NCI-H526 (cell line): ENCODE data around the gene SPTBN1.
A peak's percentile ranks its signal among the peaks of the same experiment; 100 is the strongest.
"Not testable (repeated sequence)": the region's sequence is repeated elsewhere in the genome, so short reads cannot be mapped to it uniquely, and the experiment has no call there.

ENCODE experiments used
- DNase-seq, 2 experiments: peaks; one replicate each; lab custom pipeline; 2025; lab: John Stamatoyannopoulos, UW

The SPTBN1 gene

DNA sequence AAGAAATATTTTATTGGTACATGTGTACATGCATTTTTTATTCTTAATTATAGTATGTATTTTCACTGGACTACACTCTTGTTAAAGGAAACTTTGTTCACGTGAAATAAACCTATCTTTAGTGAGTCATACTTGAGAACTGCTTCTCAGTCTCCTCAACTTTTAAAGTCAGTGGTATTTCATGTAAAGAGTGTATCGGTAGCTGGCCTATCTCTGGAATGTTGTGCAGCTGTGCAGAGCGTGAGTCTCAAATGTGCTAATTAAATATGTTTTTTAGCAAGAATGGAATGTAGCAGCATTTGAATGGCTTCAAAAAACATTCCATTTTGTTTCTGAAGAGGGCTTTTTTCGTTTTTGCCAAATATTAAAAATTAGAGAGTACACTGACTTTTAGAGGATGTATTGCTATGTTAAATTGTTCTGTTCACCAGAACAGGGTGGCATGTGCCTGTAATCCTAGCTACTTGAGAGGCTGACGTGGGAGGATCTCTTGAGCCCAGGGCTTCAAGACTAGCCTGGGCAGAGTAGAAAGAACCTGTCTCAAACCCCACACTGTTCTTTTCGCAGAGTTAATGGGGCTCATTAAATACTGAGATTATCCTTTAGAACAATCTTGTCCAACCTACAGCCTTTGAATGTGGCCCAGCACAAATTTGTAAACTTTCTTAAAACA is 14.3 kb downstream of the SPTBN1 start:
- no peak for DNase-seq

DNA sequence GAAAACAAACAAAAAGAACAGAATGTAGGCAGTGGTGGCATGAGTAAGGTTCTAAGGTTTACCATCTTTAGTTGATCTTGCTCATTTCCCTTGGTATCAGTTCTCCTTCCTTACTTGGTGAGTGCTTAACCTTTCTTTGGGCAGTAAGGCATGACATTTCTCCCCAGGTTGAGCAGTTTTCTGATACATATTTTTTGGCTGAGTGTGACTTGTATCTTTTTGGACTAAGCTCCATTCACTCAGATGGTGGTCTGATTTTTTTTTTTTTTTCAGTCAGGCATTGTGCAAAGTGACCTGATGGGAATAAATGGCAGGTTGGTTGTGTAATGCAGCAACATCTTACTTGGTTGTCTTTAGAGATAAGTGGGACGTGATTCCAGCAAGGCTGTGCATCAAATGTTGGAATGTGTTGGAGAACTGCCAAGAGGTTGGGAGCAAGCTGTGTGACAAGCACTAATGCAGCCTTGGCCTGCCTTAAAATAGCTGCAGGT is 15.1 kb downstream of the SPTBN1 start:
- DNase-seq = peak in 1 of 2 experiments; percentile 10

DNA sequence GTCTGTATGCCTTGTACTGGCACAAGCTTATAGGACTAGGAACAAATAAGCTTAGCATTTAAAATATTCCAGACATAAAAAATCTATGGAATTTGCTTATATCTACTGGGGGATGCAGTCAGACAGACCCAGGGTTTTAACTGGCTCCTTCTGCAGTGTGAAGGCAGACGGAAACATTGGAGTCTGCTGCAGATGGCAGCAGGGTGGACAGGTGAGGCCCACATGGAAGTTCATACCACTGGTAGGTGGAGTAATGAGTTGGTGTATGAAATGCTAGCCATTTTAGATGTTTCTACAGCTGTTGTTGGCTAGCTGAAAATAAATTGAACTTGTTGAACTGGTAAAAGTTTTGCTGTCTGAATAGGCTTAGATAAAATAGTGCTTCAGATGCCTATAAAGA is 17.7 kb downstream of the SPTBN1 start:
- DNase-seq = no peak

DNA sequence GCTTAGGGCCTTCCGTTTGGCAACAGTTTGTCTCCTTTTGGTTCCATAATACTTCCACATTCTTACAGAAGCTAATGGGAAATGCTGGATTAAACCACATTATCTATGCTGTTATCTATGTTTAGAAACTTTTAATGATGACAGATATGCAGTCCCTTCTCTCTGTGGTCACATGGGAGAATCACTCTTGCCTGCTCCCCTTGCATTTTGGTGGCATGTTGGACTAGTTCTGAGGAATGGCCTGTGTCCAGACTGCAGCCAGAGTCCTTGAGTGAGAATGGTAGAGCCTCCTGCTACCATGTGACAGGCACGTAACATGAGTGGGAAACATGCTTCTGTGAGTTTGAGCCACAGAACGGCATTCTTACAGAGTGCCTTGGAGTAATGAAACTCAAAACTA is 19.2 kb downstream of the SPTBN1 start:
- no peak for DNase-seq

DNA sequence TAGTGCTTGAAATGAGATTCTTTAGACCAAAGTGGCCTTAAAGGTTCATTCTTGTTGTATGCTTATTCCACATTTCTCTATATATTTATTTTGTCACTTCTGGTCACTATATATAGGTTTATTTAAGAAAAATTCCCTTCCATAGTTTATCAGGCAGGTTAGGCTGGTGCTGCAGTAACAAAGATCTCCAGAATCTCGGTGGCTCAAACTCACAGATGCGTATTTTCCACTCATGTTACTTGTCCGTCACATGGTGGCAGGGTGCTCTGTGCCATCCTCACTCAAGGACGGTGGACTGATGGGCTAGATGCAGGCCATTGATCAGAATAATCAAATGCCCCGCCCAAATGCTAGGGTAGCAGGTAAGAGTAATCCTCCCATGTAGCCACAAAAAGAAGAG is 19.8 kb downstream of the SPTBN1 start:
- DNase-seq = no peak

DNA sequence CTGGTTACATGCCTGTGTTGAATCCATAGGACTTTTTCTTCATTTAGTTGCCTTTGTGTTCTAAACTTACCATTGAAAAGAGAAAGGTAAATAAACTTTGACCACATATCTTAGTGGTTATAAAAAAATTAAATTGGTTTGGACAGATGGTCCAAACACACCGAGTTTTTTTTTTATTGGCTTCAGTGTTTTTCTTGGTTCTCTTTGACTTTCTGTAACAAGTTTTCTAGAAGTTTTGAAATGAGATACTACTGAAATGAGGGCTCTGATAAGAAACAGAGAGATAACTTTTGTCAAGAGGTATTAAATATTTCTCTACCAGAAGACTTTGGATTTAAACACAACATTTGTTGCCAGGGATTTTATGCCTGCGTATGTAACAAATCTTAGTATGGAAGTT is 20.7 kb downstream of the SPTBN1 start:
- DNase-seq = no peak

DNA sequence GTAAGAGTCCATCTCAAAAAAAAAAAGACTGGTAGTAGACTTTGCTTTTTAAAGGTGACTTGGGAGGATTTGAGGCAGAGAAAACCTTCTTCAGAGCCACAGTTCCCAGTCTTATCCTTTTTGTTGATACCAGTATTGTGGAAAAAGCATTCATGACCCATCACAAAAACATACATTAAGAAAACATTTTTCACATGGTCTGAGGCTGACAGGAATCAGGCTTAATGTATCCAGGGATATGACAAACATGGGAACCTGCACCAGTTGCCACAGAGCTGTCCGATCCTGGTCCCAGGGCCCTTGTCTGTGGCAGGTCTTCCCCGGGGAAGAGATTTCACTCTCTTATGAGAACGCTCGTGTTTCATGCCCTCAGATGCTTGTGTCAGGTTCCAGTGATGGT is 21.8 kb downstream of the SPTBN1 start:
- no peak for DNase-seq

DNA sequence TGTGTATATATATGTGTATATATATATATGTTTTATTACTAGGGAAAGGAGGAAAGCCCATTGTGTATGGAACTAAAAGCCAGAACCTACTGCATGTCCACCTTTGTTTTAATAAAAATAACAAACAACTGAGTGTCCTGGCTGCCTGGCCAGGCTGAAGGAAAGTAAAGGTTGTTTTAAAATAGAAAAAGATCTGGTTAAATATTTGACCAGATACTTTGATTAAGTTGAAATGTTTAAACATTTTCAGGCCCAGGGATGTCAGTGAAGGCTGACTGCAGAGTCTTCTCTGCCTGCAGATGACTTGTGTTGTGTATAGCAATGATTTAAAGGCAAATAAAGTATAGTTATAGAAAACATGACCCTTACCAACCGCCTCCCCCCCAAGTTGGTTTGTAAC is 22.8 kb downstream of the SPTBN1 start:
- no peak for DNase-seq

DNA sequence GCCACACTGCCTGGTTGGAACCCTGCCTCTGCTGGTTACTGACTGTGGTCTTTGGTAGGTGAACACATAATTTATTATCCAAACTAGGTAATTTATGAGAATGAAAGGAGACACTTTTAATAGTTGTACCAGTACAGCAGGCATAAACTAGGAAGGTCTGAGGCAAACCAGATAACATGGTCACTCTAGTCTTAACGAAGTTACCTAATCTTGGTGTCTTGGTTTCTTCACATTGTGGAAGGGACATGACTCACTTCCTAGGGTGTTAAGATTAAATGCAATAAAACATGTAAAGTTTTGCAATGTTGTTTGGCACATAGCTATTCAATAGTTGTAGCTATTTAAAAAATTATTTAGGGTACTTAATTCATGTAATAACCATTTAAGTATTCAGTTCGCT is 23.3 kb downstream of the SPTBN1 start:
- DNase-seq = no peak

DNA sequence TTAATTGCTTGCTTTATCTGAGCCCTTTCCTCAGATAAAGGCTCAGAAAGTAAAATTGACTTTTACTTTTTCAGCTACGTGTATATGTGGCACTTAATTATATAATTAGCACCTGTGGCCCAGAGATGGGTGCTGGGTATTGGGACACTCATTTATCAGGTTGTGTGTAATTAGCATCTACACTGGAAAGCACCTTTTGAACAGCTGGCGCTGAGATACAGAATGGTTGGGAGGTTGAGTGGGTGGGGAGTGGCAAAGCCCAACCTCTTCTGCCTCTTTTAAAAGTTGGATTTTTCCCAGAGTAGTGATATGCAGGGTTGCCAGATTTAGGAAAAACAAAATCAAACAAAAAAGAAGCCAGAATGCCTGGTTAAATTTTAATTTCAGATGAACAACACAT is 23.9 kb downstream of the SPTBN1 start:
- no peak for DNase-seq

DNA sequence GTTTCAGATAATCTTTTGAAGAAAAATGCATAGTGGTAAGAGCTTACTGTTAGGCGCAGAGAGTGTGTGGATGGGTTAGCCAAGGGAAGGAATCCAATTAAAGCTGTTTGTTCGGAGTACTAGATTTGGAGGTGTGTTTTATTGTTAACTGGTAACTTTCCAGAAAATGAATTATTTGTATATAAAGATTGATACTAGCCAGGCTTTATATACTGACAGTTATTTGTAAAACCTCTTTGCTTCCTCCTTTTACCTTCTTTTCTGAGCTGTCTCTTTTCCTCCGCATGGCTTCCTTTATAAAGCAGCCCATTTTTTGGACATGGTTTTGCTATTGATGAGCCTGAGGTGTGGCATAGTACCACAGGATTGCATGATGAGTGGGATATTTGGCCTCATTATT is 25.6 kb downstream of the SPTBN1 start:
- DNase-seq = no peak

DNA sequence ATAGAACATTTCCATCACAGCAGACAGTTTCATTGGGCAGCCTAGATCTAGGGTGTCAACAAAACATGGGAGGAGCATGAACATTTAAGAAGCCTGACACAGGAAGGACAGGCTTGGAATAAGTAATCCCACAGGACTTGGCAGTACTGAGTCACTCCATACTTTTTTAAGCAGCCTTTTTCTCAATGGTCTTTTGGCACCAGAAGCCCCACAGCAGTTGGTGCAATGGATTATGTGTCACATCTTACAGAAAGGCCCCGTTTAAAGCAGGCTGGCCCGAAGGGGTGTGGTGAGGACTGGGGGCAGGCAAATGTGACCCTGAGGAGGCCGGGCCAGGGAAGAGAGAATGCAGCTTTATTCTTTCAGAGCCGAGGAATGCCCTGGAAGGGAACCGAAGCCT is 26.6 kb downstream of the SPTBN1 start:
- no peak for DNase-seq

DNA sequence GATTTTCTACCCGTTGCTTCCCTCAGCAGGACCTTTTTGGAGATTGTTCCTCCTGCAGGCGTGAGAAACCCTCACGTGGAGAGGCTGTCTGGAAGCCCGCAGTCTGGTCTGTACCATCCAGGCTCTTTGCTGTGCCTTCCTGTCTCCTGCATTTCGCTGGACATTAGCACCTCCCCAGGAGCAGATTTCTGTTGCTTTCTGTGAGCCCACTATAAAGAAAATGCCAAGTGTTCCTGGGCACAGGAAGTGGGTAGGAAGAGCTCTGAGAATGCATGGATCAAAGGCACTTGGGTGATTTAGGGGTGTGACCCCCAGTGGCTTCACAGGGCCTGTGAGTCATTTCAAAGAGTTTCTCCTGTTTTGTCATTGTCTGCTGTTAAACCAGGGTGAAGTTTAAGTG is 27.3 kb downstream of the SPTBN1 start:
- DNase-seq = no peak

DNA sequence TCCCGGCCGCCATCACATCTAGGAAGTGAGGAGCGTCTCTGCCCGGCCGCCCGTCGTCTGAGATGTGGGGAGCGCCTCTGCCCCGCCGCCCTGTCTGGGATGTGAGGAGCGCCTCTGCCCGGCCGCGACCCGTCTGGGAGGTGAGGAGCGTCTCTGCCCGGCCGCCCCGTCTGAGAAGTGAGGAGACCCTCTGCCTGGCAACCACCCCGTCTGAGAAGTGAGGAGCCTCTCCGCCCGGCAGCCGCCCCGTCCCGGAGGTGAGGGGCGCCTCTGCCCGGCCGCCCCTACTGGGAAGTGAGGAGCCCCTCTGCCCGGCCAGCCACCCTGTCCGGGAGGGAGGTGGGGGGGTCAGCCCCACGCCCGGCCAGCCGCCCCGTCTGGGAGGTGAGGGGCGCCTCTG is 29.6 kb downstream of the SPTBN1 start:
- DNase-seq = not testable (repeated sequence)

DNA sequence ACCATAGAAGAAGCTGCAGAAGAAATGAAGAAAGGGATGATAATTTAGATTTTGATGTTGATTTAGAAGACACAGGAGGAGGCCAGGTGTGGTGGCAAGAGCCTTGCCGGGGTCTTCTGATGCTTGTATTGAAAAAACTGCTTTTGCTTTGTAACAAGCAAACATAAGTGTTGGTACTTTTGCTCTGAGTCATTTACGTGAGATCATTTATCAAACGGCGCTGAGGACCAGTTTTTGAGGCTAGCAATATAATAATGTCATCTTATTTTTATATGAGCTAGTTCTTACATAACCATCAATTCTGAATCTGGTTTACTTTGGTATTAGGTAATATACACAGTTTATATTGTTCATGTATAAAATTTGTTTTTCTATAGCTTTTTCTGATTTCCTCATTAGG is 30.6 kb downstream of the SPTBN1 start:
- DNase-seq = no peak

DNA sequence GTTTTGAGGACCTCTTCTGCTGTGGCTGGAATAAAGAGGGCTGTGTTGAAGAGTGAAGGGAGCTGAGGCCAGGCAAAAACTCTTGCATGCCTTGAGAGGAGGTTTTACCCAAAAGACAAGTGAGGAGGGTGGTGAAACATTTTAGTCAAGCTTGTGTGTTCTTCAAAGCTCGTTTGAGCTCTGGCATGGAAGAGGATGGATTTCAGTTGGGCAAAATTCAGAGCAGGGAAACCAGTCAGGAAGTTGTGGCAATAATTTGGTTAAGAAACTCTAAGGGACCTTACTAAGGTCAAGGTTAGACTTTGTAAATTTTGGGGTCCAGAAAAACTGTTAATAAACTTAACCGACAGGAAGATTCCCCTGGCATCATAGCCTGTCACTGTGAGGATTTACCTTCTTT is 34.7 kb downstream of the SPTBN1 start:
- no peak for DNase-seq

DNA sequence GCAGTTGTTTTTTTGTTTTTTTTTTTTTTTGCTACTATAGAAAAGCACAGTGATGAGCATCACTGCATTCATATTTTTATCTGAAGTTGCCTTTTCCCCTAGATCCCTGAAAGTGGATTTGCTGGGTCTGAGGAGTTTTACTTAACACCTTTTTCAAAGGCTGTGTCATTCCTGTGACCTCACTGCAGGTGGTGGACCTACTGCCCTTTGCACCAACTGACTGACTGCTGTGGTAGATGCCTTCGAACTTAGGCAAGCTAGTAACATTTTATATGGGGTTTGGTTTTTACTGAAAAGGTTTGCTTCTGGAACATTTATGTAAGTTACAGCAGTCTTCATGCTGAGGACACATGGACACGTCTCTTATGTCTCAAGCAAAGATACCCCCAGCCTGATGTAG is 36.2 kb downstream of the SPTBN1 start:
- no peak for DNase-seq

DNA sequence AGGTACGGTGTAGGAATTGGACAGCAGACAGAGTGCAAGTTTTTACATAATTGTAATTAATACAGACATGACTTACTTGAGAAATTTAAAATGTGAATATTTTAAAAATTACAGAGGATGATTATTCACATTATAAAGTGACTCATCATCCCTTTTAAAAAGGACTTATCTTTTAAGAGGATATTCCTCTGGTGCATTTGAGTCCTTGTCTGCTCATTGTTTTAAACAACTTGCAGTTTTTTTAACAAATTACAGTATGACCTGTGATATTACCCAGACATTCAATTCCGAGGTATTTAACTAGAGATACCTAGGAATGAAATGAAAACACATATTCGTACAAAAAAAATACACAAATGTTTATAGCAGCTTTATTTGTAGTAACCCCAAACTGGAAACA is 38.0 kb downstream of the SPTBN1 start:
- no peak for DNase-seq

DNA sequence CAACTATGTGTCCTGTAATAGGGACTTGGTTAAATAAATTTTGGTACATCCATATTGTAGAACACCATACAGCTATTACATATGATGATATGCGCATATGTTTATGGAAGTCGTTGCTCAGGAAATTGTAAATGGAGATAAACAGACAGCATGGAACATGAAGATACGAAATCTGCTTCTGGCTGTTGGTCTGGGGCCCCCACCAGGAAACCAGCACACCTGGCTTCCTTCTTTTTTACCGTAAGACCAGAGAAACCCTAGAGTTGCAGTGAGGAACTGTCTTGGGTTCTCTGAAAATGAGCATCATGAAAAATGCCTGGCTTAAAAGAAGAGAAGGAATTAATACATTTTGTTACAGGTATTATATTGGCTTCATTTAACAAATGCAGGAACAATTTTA is 40.8 kb downstream of the SPTBN1 start:
- no peak for DNase-seq

DNA sequence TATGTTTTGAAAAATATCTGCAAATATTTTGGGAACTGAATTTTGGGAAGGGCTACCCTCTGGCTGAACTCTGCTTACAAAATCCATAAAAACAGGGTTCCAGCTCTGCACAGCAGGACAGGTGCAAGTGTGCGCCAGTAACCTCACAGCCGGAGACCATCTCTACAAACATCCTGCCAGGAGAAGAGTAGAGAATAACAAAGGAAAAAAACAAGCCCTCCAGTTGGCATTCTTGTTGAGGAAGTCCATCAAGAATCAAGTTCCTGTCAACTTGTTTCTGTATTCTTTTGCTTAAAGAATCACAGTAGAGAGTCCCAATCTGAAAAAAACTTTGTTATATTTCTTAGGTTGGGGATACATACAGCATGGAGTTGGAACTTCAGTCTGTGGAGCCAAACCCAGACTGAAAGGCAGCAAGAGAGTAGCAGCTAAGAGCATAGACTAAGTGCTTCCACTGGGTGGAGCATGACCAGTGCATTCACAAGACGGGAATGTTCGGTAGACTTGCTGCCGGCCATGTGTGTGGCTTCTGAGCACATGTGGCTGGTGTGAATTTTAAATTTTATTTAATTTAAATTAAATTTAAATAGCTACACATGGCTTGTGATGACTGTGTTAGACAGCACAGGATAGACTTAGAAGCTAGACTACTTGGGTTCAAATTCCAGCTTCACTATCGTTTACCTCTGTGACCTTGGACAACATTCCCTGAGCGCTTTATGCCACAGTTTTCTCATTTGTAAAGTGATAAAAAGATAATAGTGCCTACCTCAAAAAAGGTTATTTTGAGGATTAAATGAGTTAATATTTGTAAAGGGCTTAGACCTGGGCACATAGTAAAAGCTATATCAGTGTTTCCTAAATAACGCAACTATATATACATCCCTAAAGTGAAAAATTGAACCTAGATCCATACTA is 41.9 kb downstream of the SPTBN1 start:
- DNase-seq = no peak

DNA sequence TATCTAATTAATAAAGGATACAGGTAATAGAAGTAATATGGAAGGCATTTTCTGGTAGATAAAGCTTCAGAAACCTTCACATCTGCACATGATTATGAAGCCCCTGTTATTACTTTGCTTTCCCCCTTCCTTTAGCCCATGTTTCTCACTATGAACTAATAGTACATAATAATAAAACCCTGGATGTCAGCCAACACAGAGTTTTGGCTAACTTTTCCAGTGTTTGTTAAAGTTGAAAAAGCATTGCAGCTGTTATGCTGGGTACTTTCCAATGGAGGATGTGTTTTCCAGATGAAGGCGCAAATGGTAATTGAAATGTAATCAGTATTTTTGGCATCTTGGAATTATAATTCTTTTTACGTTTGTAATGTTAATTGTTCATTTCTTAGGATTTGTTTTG is 43.5 kb downstream of the SPTBN1 start:
- DNase-seq = no peak

DNA sequence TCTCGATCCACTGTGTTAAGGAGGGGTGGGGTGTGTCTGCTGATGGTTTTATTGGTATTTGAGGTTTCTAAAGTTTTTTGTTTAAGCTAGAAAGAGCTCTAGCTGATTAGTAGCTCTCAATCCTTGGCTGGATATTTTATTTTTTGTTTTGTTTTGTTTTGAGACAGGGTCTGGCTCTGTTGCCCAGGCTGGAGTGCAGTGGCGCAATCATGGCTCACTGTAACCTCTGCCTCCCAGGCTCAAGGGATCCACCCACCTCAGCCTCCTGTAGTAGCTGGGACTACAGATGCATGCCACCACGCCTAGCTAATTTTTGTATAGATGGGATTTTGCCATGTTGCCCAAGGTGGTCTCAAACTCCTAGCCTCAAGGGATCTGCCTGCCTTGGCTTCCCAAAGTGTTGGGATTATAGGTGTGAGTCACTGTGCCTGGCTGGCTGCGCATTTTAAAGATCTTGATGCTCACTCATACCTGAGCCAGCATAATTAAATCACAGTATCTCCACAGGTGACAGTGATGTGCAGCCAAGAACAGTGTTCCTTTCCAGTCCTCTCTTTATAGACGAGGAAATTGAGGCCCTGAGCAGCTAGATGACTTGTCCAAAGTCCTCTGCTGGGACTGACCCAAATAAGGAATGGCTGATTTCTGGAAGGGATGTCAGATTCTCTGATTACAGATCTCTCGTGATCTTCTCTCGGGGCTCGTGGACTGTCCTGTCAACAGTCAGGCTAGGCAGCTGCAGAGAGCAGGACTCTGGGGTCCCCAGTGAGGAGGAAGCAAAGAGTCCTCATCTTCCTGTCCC is 44.5 kb downstream of the SPTBN1 start:
- DNase-seq = no peak

DNA sequence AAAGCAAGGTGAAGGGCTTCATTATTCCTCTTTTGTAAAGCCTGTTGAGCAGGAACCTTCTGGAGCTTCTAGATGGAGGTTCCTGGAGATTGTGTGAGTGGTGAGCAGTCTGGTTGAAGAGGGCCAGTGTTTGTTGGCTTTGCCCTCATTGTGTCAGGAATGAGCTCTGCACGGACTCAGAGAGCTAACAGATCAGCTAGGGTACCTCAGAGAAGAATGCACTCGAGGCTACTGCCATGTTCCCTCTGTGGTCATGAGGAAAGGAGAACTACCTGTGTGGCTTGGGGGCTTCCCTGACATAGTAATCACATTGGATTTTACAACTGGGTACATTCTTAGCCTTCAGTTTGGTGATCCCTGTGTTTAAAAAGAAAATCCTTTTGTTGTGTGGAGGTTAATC is 46.6 kb downstream of the SPTBN1 start:
- DNase-seq = no peak
